HEK293T (cell line): ENCODE results near the gene EMC10.

ENCODE experiments used
- ARNT ChIP-seq: fragments of 450-650 bp; IDR thresholded peaks from 2 replicates; pipeline ENCODE4 v1.6.1; 2017; ENCODE audit warnings: mild to moderate bottlenecking
- PKNOX1 ChIP-seq: fragments of 450-650 bp; IDR thresholded peaks from 2 replicates; pipeline ENCODE4 v1.6.1; 2016
- SUZ12 ChIP-seq: fragments of 450-650 bp; IDR thresholded peaks from 2 replicates; pipeline ENCODE4 v1.6.1; 2016; ENCODE audit warnings: mild to moderate bottlenecking
- TARDBP ChIP-seq: fragments of 450-650 bp; IDR thresholded peaks from 2 replicates; pipeline ENCODE4 v1.6.1; 2016

- TF ChIP-seq ARNT: no peak
- no peak for TF ChIP-seq SUZ12
- no peak for TF ChIP-seq PKNOX1
- no peak for TF ChIP-seq TARDBP
Measured at GRCh38 chr19:50434525-50434924, 41.8 kb upstream of the EMC10 start.
